Peyer's patch (tissue), 4 donors: ENCODE measurements around the gene PYGL.

Source experiments
- POLR2A ChIP-seq, 2 donors: fragments of 450-650 bp; IDR thresholded peaks; one replicate each; pipeline ENCODE4 v1.5.1; 2017; ENCODE audit warnings: antibody characterized with exemption in 2 of 2, mild to moderate bottlenecking in 2 of 2, moderate library complexity in 2 of 2
- TF ChIP-seq, protein P1 (sequence below), 6 experiments: fragments of 450-650 bp in 4 of 6; fragments of 200-600 bp in 2 of 6; sonication (generic) in 1 of 6; IDR thresholded peaks; one replicate each; pipeline ENCODE4 v1.5.1; 2017 to 2019; ENCODE audit warnings: antibody characterized with exemption in 6 of 6, mild to moderate bottlenecking in 3 of 6, moderate library complexity in 1 of 6

DNA sequence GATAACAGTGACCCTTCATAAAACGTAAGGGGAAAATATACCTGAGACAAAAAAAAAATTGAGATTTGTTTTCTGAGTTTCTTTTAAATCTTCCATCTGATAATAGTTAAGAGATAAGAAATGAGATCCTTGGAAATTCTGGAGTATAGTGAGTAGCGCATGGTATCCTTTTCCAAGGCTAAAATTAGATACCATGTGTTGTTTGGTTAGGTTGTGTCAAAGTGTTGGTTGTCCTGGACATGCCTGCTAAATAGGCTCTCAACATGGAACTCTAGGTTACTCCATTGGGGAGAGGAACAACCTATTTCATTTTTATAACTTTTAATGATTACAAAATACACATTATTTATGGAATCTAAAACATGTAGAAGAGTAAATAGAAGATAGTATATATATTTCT lies 14.8 kb downstream of the PYGL start:
- TF ChIP-seq, protein P1, sequence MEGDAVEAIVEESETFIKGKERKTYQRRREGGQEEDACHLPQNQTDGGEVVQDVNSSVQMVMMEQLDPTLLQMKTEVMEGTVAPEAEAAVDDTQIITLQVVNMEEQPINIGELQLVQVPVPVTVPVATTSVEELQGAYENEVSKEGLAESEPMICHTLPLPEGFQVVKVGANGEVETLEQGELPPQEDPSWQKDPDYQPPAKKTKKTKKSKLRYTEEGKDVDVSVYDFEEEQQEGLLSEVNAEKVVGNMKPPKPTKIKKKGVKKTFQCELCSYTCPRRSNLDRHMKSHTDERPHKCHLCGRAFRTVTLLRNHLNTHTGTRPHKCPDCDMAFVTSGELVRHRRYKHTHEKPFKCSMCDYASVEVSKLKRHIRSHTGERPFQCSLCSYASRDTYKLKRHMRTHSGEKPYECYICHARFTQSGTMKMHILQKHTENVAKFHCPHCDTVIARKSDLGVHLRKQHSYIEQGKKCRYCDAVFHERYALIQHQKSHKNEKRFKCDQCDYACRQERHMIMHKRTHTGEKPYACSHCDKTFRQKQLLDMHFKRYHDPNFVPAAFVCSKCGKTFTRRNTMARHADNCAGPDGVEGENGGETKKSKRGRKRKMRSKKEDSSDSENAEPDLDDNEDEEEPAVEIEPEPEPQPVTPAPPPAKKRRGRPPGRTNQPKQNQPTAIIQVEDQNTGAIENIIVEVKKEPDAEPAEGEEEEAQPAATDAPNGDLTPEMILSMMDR (IDR thresholded peaks at IDR 0.05) = no peak
- TF ChIP-seq POLR2A (IDR thresholded peaks at IDR 0.05) = no peak
